HPDE6-E6E7 (cell line): ENCODE measurements around the gene ELF1.
"Not testable (repeated sequence)": the region's sequence is repeated elsewhere in the genome, so short reads cannot be mapped to it uniquely, and the experiment has no call there.

Experiments used
- DNase-seq: peaks from one replicate; pipeline ENCODE4 v3.0.0; 2011; ENCODE audit warnings: missing footprints; ENCODE audit errors: extremely low spot score

The ELF1 gene

GRCh38 chr13:41042419-41042818 lies 23.3 kb upstream of the ELF1 start:
- not testable (repeated sequence) for DNase-seq

GRCh38 chr13:41040584-41041334 lies 21.6 kb upstream of the ELF1 start:
- DNase-seq = no peak

- DNase-seq = no peak
Measured at GRCh38 chr13:41039746-41040145, 20.6 kb upstream of the ELF1 start.

- not testable (repeated sequence) for DNase-seq
Measured at GRCh38 chr13:41036557-41036956, 17.4 kb upstream of the ELF1 start.

GRCh38 chr13:41034881-41035280 lies 15.8 kb upstream of the ELF1 start:
- DNase-seq = no peak

GRCh38 chr13:41034382-41034781 lies 15.3 kb upstream of the ELF1 start:
- no peak for DNase-seq

- no peak for DNase-seq
Measured at GRCh38 chr13:41032691-41033376, 13.7 kb upstream of the ELF1 start.

GRCh38 chr13:41029629-41030028 lies 10.5 kb upstream of the ELF1 start:
- DNase-seq = no peak

GRCh38 chr13:41028051-41028450 lies 8.9 kb upstream of the ELF1 start:
- no peak for DNase-seq

GRCh38 chr13:41026788-41027187 lies 7.7 kb upstream of the ELF1 start:
- no peak for DNase-seq

GRCh38 chr13:41025518-41025917 lies 6.4 kb upstream of the ELF1 start:
- DNase-seq = no peak

- no peak for DNase-seq
Measured at GRCh38 chr13:41019578-41020347, 647 bp upstream of the ELF1 start.

GRCh38 chr13:41018602-41018948 lies 541 bp downstream of the ELF1 start:
- no peak for DNase-seq

- DNase-seq = no peak
Measured at GRCh38 chr13:41017817-41018601, 1.1 kb downstream of the ELF1 start.

- no peak for DNase-seq
Measured at GRCh38 chr13:41017159-41017558, 2.0 kb downstream of the ELF1 start.

- no peak for DNase-seq
Measured at GRCh38 chr13:41015920-41016319, 3.2 kb downstream of the ELF1 start.

GRCh38 chr13:41013835-41014234 lies 5.3 kb downstream of the ELF1 start:
- no peak for DNase-seq

GRCh38 chr13:41012536-41012935 lies 6.6 kb downstream of the ELF1 start:
- DNase-seq = no peak

GRCh38 chr13:41011382-41011956 lies 7.6 kb downstream of the ELF1 start:
- no peak for DNase-seq

- peak; percentile 4 for DNase-seq
Measured at GRCh38 chr13:41008349-41008980, 10.7 kb downstream of the ELF1 start.

- DNase-seq = no peak
Measured at GRCh38 chr13:41007744-41008128, 11.4 kb downstream of the ELF1 start.
